Measurements from ENCODE around the gene COL15A1. TPM values are rescaled to one million over a fixed set of nuclear protein-coding genes. Genes with fewer than 3 reads are reported as not detected.

Gene COL15A1
- total and polyA plus RNA-seq, 2 donors (not counting 1 experiment from before 2014, with no cell fraction given) = not detected

GRCh38 chr9:99026271-99026955, 82.7 kb downstream of the COL15A1 start:
- WGBS (ENCODE audit: insufficient coverage) = 92% methylated on average over 6 of the region's 6 CpGs
- no peak overlapping the region for H3K4me3 Mint-ChIP-seq
- no peak overlapping the region for H2AFZ ChIP-seq (ENCODE audit: insufficient read depth, low read depth, low read length, poor library complexity, severe bottlenecking)
- H3K79me2 ChIP-seq (ENCODE audit: control insufficient read depth, insufficient read depth, low read length) = no peaks in the 10 kb centered on the region
- POLR2A ChIA-PET = no interaction called here
- H3K9me3 Mint-ChIP-seq (ENCODE audit: insufficient read depth) = no peaks in the 10 kb centered on the region
- DNase-seq (no peak), ATAC-seq (ENCODE audit: low read depth) (no peak)
- H3K4me1 ChIP-seq (ENCODE audit: control insufficient read depth in 2 of 2, insufficient read depth in 2 of 2, low read length in 2 of 2) = no peaks in the 10 kb centered on the region
- intact Hi-C loops (cut with micrococcal nuclease) = no loop called here
- no peak overlapping the region for H3K9ac ChIP-seq (ENCODE audit: low read length)
- H3K4me1 Mint-ChIP-seq = no peaks in the 10 kb centered on the region
- H3K27ac ChIP-seq (ENCODE audit: low read length in 2 of 2) = no peak overlapping the region
- TF ChIP-seq CTCF (IDR thresholded peaks at IDR 0.05) (no peak), EZH2 (IDR thresholded peaks at IDR 0.05; ENCODE audit: borderline replicate concordance, insufficient read depth, low read depth, low read length, poor library complexity, severe bottlenecking) (no peak)
- no peaks in the 10 kb centered on the region for H4K20me1 ChIP-seq (ENCODE audit: control insufficient read depth, insufficient read depth, low read length, poor library complexity, severe bottlenecking)
- H3K4me2 ChIP-seq (replicated peaks; ENCODE audit: low read depth, low read length, poor library complexity, severe bottlenecking) = no peak overlapping the region
- no peaks in the 10 kb centered on the region for H3K9me3 ChIP-seq (ENCODE audit: control extremely low read depth in 1 of 3, control insufficient read depth in 2 of 3, insufficient read depth in 1 of 3, low read length in 2 of 3)
- no peaks in the 10 kb centered on the region for H3K36me3 ChIP-seq (replicated peaks in 1 of 2; ENCODE audit: control extremely low read depth in 1 of 2, control insufficient read depth in 1 of 2, extremely low read depth in 1 of 2, insufficient read depth in 2 of 2, low read length in 1 of 2)
- H3K27ac Mint-ChIP-seq = no peak overlapping the region
- H3K4me3 ChIP-seq (ENCODE audit: control extremely low read depth in 1 of 5, extremely low read depth in 1 of 5, insufficient read depth in 1 of 5, low read depth in 2 of 5, low read length in 4 of 5) = no peak overlapping the region
- CTCF ChIA-PET = interaction anchor here (0.7 to 1.8 kb wide), 3 partner anchors 23 to 115 kb away, joined by 3 to 8 read pairs (median 3); no protein-coding TSS in a partner anchor
- H3K27me3 Mint-ChIP-seq = no peaks in the 10 kb centered on the region
- no peaks in the 10 kb centered on the region for H3K27me3 ChIP-seq (replicated peaks in 1 of 4; ENCODE audit: control extremely low read depth in 1 of 4, control insufficient read depth in 3 of 4, insufficient read depth in 4 of 4, low read length in 3 of 4)

GRCh38 chr9:99026956-99027298, 83.2 kb downstream of the COL15A1 start:
- Histone ChIP-seq H3K4me3 (ENCODE audit: control extremely low read depth in 1 of 5, extremely low read depth in 1 of 5, insufficient read depth in 1 of 5, low read depth in 2 of 5, low read length in 4 of 5) (no peak overlapping the region), H3K27ac (ENCODE audit: low read length in 2 of 2) (no peak overlapping the region), H3K4me1 (ENCODE audit: control insufficient read depth in 2 of 2, insufficient read depth in 2 of 2, low read length in 2 of 2) (no peaks in the 10 kb centered on the region), H3K9me3 (ENCODE audit: control extremely low read depth in 1 of 3, control insufficient read depth in 2 of 3, insufficient read depth in 1 of 3, low read length in 2 of 3) (no peaks in the 10 kb centered on the region), H2AFZ (ENCODE audit: insufficient read depth, low read depth, low read length, poor library complexity, severe bottlenecking) (no peak overlapping the region), H3K79me2 (ENCODE audit: control insufficient read depth, insufficient read depth, low read length) (no peaks in the 10 kb centered on the region), H3K27me3 (replicated peaks in 1 of 4; ENCODE audit: control extremely low read depth in 1 of 4, control insufficient read depth in 3 of 4, insufficient read depth in 4 of 4, low read length in 3 of 4) (no peaks in the 10 kb centered on the region), H4K20me1 (ENCODE audit: control insufficient read depth, insufficient read depth, low read length, poor library complexity, severe bottlenecking) (no peaks in the 10 kb centered on the region), H3K36me3 (replicated peaks in 1 of 2; ENCODE audit: control extremely low read depth in 1 of 2, control insufficient read depth in 1 of 2, extremely low read depth in 1 of 2, insufficient read depth in 2 of 2, low read length in 1 of 2) (no peaks in the 10 kb centered on the region), H3K9ac (ENCODE audit: low read length) (no peak overlapping the region), H3K4me2 (replicated peaks; ENCODE audit: low read depth, low read length, poor library complexity, severe bottlenecking) (no peak overlapping the region)
- ATAC-seq (ENCODE audit: low read depth) (no peak), DNase-seq (no peak)
- TF ChIP-seq EZH2 (IDR thresholded peaks at IDR 0.05; ENCODE audit: borderline replicate concordance, insufficient read depth, low read depth, low read length, poor library complexity, severe bottlenecking) (no peak), CTCF (IDR thresholded peaks at IDR 0.05) (no peak)
- intact Hi-C loops (cut with micrococcal nuclease) = no loop called here
- Mint-ChIP-seq H3K27ac (no peak overlapping the region), H3K4me3 (no peak overlapping the region), H3K27me3 (no peaks in the 10 kb centered on the region), H3K4me1 (no peaks in the 10 kb centered on the region), H3K9me3 (ENCODE audit: insufficient read depth) (no peaks in the 10 kb centered on the region)
- 100% methylated on average over 2 of the region's 3 CpGs for WGBS (ENCODE audit: insufficient coverage)
- CTCF ChIA-PET = interaction anchor here (0.7 to 1.8 kb wide), 3 partner anchors 13 to 114 kb away, joined by 3 to 8 read pairs (median 3); no protein-coding TSS in a partner anchor
- POLR2A ChIA-PET = no interaction called here
